ENCODE measurements around the gene ZNF605.
A peak's percentile ranks its signal among the peaks of the same experiment; 100 is the strongest.
"Not testable (repeated sequence)": the region's sequence is repeated elsewhere in the genome, so short reads cannot be mapped to it uniquely, and the experiment has no call there.

Gene ZNF605

DNA sequence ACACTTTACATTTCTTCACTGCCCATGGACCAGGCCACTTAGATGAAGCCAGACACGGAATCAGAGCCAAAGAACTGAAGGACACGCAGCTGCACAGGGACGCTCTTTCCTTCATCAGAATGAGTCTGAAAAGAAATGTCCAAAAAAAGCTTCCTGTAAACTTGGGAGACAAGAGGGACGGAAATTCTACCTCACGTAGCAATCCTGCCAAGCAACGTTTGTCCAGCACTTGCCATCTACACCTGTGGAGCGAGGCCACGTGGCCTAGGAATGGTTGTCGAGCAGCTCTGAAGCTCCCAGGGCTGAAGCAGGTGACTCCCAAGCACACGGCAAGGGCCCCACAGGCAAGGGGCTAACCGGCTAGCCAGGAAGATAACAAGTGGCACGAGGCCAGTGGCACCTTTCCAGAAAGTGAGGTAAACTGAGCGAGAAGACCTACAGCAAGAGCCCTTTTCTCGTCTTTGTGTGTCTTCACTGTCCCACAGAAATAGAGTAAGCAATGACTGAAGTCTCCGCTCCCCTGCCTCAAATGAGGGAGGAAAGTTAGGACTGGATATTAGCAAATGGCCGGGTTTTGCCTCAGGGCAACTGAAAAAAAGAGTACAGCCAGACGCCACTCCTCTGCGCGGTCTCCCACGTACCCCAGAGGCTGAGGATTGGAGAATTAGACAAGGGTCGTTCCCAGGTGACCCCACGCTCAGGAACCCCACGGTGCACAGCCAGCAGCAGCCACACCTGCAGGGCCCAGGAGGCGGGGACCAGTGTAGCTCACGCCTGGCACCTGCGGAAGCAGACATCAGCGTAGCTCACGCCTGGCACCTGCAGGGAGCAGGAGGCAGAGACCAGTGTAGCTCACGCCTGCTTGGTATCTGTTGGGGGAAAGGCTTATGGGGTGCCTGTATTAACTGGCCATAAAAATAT lies 7.7 kb downstream of the ZNF605 start:
- no peak for FAIRE-seq

DNA sequence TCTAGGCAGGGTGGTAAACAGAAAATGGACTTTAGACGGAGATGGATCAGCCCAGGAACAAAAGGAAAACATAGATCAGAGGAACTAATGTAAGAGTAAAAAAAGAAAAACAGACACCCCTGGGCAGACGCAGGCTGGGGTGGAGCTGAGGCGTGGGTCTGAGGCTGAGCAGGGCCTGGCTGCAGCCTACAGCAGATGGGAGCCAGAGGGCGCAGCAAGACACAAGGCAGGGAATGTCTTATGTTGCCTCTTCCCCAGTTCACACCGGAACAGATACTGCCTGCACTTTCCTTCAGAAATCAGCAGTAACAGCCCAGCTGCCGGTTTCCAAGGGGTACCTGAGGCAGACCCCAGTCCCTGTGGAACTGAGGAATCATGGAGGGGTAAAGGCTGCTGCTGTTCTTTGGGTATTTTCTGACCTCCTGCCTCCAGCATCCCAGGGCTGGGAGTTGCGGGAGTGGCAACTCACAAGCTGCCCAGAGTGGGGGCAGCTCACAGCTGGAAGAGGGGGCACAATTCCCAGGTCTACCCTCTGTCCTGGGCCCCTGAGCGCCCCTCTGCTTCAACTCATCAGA lies 9.8 kb downstream of the ZNF605 start:
- FAIRE-seq = no peak

DNA sequence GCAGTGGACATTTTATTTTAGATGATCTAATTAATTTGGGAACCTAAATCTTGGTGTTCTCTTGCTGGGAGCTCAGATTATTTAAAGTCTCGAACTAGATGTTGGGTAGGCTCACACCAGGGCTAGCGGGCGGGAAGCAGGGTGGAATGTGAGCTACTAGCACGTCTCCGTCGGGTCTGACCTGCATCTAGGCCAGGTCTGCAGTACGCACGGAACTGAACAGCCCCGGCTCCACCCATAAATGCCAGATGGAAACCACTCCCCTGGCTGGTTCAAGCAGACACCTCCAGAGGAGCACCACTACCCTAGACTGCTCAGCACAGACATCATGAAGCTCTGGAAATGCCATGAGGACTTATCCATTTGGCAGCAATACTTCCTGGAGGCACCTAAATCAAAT lies 10.3 kb downstream of the ZNF605 start:
- no peak for FAIRE-seq

DNA sequence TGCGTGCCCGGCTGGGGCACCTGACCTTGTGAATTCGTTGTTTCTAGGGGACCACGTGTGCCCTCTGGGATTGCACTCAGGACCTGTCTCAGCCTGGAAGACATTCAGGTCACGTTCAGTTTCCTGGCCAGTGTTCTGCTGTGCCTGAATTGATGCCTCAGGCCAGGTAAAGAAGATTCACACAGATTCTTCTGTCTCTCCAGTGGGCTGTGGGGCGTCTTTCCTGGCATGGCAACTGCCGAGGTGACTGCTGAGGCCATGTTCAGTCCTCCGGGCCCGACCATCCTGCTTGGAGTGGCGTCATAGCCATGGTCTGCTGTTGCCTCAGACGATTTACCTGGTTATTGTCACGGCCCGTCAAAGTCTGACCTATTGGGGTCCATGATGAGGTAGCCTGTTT lies 13.5 kb downstream of the ZNF605 start:
- FAIRE-seq = no peak

DNA sequence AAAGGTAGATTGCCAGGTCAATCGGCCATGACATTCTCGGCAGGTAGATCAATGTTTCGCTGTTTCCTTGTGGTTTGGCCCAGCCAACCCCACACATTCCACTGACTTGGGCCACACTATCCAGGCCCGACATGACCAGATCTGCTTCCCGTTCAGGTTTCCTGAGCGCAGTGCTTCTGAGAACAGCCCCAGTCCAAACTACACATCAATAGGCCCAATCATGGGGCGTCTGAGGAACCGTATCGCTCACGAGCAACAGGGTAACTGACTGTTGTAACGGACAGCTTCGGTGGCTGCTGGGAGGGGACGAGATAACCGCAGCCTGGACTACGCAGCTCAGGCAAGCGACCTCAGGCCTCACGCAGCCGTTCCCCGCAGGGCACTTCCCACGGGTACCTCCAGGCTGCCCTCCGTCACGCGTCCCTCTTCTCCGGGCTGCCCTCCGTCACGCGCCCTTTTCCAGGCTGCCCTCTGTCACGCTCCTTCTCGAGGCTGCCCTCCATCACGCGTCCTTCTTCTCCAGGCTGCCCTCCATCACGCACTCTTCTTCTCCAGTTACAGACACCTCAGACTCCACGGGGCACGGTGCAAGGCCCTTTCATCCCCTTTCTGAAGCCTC lies 14.7 kb downstream of the ZNF605 start:
- no peak for FAIRE-seq

DNA sequence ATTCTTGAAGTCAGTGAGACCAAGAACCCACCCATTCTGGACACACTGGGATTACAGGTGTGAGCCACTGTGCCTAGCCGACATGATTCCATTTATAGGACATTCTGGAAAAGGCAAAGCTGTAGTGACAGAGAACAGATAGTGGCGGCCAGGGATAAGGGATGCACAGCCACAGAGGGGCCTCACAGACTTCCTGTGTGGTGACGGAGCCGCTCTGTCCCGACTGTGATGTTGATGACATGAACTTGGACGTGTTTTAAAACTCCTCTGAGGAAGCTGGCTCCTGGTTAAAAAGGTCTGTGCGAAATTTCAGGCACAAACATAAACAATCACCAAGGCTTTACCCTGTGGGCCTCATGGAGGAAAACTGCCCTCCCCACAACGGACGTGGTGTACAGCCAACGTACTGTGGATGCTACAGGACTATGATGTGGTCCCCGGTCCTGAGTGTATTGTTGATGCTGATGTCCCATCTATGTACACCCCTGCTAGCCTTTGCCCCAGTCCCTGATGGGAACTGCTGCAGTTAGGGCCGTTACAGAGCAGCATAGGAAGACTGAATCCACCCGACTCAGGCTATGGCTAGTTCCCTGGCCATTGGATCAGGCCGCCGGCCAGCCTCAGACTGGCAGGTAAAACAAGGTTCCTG lies 15.9 kb downstream of the ZNF605 start:
- no peak for FAIRE-seq

DNA sequence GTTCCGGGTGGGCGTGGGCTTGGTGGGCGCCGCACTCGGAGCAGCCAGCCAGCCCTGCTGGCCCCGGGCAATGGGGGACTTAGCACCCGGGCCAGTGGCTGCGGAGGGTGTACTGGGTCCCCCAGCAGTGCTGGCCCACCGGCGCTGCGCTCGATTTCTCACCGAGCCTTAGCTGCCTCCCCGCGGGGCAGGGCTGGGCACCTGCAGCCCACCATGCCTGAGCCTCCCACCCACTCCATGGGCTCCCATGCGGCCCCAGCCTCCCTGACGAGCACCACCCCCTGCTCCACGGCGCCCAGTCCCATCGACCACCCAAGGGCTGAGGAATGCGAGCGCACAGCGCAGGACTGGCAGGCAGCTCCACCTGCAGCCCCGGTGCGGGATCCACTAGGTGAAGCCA lies 17.3 kb downstream of the ZNF605 start:
- not testable (repeated sequence) for FAIRE-seq

DNA sequence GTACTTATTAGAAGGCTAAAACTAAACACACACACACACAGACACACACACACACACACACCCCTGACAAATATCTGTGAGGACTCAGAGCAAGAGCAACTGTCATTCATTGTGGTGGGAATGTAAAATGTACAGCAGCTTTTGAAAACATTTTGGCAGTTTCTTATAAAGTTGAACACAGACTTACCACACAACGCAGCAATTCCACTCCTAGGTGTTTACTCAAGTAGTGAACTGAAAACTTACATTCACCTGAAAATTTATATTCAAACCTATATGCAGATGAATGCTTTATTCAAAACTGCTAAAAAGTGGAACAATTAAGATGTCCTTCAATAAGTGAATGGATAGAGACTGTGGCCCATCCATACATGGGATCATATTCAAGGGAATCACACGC lies 18.6 kb downstream of the ZNF605 start:
- FAIRE-seq = no peak

DNA sequence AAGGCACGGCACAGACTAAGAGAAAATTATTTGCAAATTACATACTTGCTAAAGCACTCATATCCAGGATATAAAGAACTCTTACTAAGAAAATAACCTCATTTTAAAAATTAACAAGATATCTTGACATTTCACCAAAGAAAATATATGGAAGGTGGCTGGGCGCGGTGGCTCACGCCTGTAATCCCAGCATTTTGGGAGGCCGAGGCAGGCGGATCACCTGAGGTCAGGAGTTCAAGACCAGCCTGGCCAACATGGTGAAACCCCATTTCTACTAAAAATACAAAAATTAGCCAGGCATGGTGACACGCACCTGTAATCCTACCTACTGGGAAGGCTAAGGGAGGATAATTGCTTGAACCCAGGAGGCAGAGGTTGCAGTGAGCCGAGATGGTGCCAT lies 19.2 kb downstream of the ZNF605 start:
- FAIRE-seq = not testable (repeated sequence)

DNA sequence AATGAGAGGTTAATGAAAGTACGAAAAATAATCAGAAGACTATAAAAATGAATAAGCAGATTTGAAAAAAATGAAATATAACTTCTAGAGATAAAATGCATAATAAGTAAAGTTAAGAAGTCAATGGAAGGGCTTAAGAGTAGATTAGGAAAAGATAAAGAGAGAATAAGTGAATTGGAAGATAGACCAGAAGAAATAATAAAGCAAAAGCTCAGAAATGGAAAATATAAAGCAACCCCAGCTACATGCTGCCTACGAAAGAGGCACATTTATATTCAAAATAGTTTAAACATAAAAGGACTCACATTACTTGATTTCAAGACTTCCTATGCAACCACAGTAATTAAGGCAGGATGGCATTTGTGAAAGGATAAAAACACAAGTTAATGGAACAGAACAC lies 19.9 kb downstream of the ZNF605 start:
- peak; percentile 25 for FAIRE-seq

DNA sequence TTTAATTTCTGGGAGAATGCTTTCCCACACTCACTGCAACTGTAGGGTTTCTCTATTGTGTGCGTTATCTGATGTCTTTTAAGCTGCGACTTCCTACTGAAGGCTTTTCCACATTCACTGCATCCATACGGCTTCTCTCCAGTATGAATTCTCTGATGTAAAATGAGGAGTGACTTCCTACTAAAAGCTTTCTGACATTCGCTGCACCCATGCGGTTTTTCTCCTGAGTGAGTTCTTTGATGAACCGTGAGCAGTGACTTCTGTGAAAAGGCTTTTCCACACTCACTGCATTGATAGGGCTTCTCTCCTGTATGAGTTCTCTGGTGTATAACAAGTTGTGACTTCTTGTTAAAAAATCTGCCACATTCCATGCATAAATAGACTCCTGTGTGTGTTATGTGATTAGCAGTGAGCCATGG lies 29.7 kb downstream of the ZNF605 start:
- no peak for FAIRE-seq

DNA sequence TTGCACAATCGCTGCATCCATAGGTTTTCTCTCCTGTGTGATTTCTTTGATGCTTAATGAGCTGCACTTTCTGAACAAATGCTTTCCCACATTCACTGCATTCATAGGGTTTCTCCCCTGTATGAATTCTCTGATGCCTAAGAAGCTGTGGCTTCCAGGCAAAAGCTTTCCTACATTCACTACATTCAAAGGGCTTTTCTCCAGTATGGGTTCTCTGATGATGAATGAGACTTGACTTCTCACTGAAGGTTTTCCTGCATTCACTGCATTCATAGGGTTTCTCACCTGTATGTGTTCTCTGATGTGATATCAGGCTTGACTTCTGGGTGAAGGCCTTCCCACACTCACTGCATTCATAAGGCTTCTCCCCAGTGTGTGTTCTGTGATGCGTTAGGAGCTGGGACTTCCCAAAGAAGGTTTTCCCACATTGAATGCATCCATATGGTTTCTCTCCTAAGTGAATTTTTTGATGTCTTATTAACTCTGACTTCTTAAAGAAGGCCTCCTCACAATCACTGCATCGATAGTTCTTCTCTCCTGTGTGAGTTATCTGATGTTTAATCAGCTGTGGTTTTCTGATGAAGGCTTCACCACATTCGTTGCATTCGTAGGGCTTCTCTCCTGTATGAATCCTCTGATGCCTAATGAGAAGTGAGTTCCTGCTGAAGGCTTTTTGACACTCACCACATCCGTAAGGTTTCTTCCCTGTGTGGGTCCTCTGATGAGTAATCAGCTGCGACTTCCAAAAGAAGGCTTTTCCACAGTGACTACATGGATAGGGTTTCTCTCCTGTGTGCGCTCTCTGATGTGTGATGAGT lies 30.3 kb downstream of the ZNF605 start:
- FAIRE-seq = no peak

DNA sequence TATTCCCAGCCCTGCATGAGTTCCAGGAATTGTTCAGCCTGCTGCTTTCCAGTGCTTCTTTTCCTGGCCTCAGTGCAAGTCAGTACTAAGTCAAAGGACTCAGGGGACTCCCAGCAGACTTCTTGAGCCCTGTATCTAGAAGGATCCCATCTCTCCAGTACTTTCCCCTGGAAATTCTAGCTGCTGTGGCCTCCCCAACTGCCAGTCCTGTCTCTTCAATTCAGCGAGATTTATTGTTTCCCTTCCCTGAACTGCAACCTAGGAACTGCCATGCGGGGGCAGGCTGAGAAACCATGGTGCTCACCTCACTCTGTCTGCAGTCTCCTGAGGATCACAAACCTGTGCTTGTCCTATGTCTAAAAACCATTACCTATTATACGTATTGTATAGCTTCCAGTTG lies 31.8 kb downstream of the ZNF605 start:
- no peak for FAIRE-seq

DNA sequence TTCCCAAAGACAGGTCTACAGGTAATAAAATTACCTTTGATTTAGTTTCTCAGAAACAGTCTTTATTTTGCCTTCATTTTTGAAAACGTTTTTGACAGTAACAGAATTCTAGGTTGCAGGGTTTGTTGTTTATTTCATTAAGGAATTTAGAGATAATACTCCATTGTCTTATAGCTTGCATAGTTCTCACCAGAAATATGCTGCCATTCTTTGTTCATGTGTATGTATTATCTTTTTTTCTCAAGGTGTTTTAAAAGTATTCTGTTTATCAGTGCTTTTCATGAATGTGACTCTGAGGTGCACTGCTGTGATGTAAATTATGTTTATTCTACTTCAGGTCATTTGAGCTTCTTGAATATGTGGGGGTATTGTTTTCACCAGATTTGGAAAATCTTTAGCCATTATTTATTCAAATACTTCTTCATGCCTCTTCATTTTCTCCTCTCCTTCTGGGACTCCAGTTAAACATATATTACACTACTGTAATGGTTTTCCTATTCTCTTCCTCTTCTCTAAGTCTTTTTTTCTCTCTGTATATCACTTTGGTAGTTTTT lies 32.7 kb downstream of the ZNF605 start:
- FAIRE-seq = no peak

DNA sequence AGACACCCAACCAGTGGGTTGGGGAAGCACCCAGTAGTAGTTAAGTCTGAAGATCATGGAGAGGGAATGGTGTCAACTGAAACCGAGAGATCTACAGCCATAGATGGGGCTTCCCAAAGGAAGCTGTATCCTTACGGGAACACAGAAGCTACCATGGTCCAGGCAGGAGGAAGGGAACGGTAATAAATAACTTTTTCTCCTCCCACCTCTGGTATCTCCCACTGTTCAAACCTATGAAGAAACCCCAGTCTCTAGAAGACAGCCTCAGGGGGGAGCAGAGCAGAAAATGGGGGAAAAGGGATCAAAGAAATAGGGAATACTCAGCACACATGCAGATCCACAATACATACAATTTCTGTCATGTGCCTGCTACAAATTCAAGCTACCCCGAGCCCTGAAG lies 33.4 kb downstream of the ZNF605 start:
- no peak for FAIRE-seq

DNA sequence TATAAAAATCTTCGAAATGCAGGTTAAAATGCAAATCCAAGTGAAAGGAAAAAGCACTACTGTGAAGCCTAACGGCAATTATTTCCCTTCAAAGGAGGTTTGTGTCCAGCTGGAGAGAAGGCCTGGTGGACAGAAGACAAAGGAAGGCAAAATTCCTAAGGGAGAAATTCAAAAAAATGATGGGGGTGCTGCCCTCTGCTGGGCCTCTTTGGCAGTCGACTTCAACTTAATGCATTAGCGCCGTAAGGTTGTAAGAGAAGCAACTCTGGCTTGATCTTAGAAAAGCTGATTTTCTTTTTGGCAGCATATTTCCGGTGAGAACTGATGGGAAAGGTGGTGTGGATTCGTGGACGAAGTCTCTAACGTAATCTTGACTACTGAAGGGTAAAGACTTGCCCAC lies 34.4 kb downstream of the ZNF605 start:
- FAIRE-seq = no peak

DNA sequence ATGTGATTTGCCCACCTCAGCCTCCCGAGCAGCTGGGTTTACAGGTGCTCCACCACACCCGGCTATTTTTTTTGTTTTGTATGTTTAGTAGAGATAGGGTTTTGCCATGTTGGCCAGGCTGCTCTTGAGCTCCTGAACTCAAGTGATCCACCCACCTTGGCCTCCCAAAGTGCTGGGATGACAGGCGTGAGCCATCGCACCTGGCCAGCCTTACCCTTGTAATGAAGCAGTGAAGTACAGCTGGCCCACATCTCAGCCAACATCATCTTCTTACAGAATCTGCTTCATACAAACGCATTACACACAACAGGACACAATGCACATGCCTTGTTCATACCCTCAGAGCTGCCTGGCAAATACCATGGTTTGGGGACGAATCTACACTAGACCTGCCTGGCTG lies 37.4 kb downstream of the ZNF605 start:
- no peak for FAIRE-seq

DNA sequence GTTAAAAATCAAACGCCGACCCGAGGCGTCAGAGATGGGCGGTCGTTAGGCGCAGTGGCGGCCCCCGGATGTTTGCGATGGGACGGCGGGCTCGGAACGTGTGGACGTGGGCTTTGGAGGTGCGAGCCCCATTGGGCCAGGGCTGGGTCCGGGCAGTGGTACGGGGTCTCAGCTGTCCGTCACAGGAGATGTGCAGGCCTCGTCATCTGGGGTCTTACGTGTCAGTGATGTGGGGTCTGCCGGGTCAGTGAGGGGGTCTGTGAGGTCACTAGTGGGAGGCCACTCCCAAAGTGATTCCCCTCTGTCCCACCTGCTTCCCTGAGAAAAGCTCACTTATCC lies 47.1 kb downstream of the ZNF605 start:
- FAIRE-seq = no peak

DNA sequence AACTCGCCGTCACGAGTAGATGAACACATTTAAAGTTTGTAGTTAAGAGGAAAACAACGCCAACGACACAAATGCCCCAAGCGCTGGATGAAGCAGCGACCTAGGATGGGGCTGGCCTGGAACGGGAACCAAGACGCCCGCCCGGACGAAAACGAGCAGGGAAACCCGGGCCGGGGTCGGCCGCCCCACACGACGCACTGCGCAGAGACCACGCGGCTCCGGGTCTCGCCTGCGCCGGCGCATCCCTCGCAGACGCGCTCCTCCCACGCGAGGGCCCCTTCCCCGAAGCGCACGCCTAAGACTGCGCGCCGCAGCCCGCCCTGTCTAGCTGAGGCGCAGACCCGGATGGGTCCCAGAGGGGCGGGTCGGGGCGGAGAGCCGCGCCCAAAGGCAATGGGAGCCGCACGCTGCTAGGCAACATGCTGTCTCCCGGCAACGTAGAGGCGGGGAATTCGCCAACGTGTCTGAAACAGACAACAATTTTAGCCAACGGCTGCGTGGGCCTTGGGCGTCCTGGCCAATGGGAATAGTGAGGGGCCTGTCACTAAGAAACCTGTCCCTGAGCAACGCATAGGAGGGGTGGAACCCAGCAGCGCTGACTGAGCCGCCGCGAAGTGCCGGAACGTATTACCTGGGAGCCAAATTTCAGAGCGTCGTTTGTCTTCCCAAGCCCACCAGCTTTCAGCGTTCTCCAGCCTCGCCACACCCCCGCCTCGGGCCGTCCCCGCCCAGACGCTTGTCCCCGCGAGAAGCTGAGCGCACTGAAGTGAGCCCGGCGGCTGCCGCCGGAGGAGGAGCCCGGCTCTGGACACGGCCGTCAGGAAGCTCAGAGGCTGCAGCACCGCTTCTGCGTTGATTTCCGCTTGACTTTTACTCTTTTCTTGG lies 47.7 kb downstream of the ZNF605 start:
- peak; percentile 83 for FAIRE-seq

DNA sequence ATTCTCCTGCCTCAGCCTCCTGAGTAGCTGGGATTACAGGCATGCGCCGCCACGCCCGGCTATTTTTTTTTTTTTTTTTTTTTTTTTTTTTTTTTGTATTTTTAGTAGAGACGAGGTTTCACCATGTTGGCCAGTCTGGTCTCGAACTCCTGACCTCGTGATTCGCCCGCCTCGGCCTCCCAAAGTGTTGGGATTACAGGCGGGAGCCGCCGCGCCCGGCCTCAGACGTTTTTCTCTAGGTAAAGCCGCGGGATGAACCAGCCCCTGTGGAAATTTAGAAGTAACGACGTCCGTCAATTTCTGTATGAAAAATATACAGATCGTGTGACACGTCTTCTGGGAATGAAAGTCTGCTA lies 48.3 kb downstream of the ZNF605 start:
- FAIRE-seq = not testable (repeated sequence)

DNA sequence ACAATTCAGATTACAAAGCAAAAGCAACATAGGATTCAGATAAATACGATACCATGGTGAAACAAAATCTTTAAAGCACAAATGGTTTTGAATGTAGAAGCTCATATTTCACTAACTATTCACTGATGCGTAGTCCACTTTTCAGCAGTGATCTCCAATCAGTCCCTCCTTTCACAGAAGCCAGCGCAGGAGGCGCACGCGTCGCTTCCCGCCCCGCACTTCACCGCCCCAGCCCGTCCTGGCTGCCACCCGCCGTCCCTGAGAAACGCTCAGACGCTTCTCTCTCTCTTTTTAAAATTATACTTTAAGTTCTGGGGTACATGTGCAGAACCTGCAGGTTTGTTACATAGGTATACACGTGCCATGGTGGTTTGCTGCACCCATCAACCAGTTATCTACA lies 48.9 kb downstream of the ZNF605 start:
- FAIRE-seq = no peak
